Fibroblast of lung (primary cell): ENCODE measurements around the gene NLRC3. TPM values are rescaled to one million over a fixed set of nuclear protein-coding genes. Genes with fewer than 3 reads are reported as not detected.

Source experiments
- DNase-seq, 2 donors: peaks; one replicate each; pipeline versions ENCODE4 v3.0.0 to v3.0.0-alpha.2; 2010; ENCODE audit warnings: low read depth in 2 of 2
- H2AFZ ChIP-seq: 2 replicates; pipeline ENCODE4 v1.5.1; 2012; ENCODE audit warnings: low read length, control low read depth, inconsistent platforms
- H3K27ac ChIP-seq: 2 replicates; pipeline ENCODE4 v1.5.1; 2011; ENCODE audit warnings: low read length, control low read depth; ENCODE audit not compliant: insufficient read depth
- H3K27me3 ChIP-seq: 2 replicates; pipeline ENCODE4 v1.5.1; 2011; ENCODE audit warnings: mild to moderate bottlenecking, low read length; ENCODE audit not compliant: control insufficient read depth, insufficient read depth
- H3K36me3 ChIP-seq: 2 replicates; pipeline ENCODE4 v1.5.1; 2011; ENCODE audit warnings: low read length; ENCODE audit not compliant: control insufficient read depth, insufficient read depth
- H3K4me1 ChIP-seq: 2 replicates; pipeline ENCODE4 v1.5.1; 2011; ENCODE audit warnings: low read length; ENCODE audit not compliant: control insufficient read depth, insufficient read depth; ENCODE audit errors: extremely low read depth
- H3K4me2 ChIP-seq: 2 replicates; pipeline ENCODE4 v1.5.1; 2011; ENCODE audit warnings: low read length, control low read depth; ENCODE audit not compliant: insufficient read depth; ENCODE audit errors: extremely low read depth
- H3K4me3 ChIP-seq, 4 experiments: fragments of 200-600 bp in 1 of 4; sonication (generic) in 1 of 4; replicated peaks in 1 of 4; 2 replicates each; pipeline ENCODE4 v1.5.1; 2011 to 2016; ENCODE audit warnings: low read length in 4 of 4, low read depth in 3 of 4, mild to moderate bottlenecking in 3 of 4, control low read depth in 2 of 4, inconsistent platforms in 1 of 4, mixed read lengths in 1 of 4; ENCODE audit not compliant: insufficient read depth in 1 of 4; ENCODE audit errors: control extremely low read depth in 1 of 4
- H3K79me2 ChIP-seq: 2 replicates; pipeline ENCODE4 v1.5.1; 2012; ENCODE audit warnings: mild to moderate bottlenecking, low read length, inconsistent platforms; ENCODE audit not compliant: control insufficient read depth, insufficient read depth
- H3K9ac ChIP-seq: 2 replicates; pipeline ENCODE4 v1.5.1; 2011; ENCODE audit warnings: mild to moderate bottlenecking, low read length, control low read depth; ENCODE audit not compliant: insufficient read depth
- H3K9me3 ChIP-seq: 2 replicates; pipeline ENCODE4 v1.5.1; 2012; ENCODE audit warnings: low read depth, low read length; ENCODE audit not compliant: control insufficient read depth, insufficient read depth
- H4K20me1 ChIP-seq: 2 replicates; pipeline ENCODE4 v1.5.1; 2011; ENCODE audit warnings: low read length; ENCODE audit not compliant: control insufficient read depth, insufficient read depth; ENCODE audit errors: extremely low read depth
- EZH2 ChIP-seq: IDR thresholded peaks from 2 replicates; pipeline ENCODE4 v1.5.1; 2012; ENCODE audit warnings: low read length, control low read depth, mild to moderate bottlenecking; ENCODE audit errors: missing control alignments
- polyA plus RNA-seq, 2 donors: library from polyadenylated mRNA; depleted of rRNA in 1 of 2; stranded (reverse) in 1 of 2; unstranded in 1 of 2; fragments of >200 nt; gene quantifications; 2 replicates each; pipeline ENCODE4 v1.2.1, GENCODE V29; 2011 to 2012; ENCODE audit warnings: missing spikeins in 1 of 2
- total RNA-seq: library from RNA; depleted of rRNA; stranded (reverse); fragments of >200 nt; gene quantifications from 2 replicates; pipeline ENCODE4 v1.2.1, GENCODE V29; 2014
- TF ChIP-seq, protein P1 (sequence below), 2 donors: IDR thresholded peaks in 1 of 2; conservative IDR thresholded peaks in 1 of 2; 1 replicate in 1 of 2; 2 replicates in 1 of 2; pipeline ENCODE4 v1.5.1; 2011 to 2012; ENCODE audit warnings: low read length in 2 of 2, control low read depth in 1 of 2, inconsistent platforms in 1 of 2, low read depth in 1 of 2, mild to moderate bottlenecking in 1 of 2

The NLRC3 gene
- total and polyA plus RNA-seq, 2 donors (not counting 1 experiment from before 2014, with no cell fraction given) = 0.17 TPM; not detected in 1

DNA sequence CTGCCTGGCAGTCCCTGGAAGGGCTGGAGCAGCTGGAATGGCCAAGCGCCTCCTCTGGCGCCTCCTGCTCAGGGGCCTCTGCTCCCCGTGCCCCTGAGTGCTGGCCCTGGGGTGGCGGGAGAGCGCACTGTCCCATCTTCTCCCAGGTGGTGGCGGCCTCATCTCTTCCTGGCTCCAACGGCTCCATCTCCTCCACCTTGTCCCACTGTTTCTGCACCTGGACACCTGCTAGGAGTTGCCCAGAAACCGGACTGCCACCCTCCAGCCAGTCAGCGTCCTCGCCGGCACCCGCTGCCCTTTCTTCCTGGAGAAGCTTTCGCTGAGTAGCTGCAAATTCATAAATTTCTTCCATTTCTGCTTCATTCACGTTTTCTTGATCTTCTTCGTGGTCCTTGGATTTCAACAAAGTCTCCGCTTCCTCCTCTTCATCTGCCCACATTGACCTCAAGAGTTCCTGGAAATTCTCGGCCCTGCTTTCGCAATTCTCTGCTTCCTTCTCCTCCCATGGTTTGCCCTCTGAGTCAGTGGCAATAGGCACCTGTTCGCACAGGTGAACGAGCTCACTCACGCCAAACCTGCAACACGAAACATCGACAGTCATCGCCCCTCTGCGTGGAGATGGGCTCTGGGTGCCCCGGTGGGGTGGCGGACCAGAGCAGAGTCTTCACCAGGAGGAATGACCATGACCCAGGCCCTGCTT is 13.7 kb upstream of the NLRC3 start:
- Histone ChIP-seq H3K27ac (no peak overlapping the region), H3K4me1 (no peaks in the 10 kb centered on the region), H3K9ac (no peak overlapping the region), H3K9me3 (no peaks in the 10 kb centered on the region), H3K36me3 (peaks cover 2% of the 10 kb centered on the region), H3K4me2 (no peak overlapping the region), H2AFZ (no peak overlapping the region), H3K27me3 (no peaks in the 10 kb centered on the region), H3K4me3 (no peak overlapping the region), H4K20me1 (no peaks in the 10 kb centered on the region), H3K79me2 (no peaks in the 10 kb centered on the region)
- no peak for TF ChIP-seq EZH2
- TF ChIP-seq, protein P1, sequence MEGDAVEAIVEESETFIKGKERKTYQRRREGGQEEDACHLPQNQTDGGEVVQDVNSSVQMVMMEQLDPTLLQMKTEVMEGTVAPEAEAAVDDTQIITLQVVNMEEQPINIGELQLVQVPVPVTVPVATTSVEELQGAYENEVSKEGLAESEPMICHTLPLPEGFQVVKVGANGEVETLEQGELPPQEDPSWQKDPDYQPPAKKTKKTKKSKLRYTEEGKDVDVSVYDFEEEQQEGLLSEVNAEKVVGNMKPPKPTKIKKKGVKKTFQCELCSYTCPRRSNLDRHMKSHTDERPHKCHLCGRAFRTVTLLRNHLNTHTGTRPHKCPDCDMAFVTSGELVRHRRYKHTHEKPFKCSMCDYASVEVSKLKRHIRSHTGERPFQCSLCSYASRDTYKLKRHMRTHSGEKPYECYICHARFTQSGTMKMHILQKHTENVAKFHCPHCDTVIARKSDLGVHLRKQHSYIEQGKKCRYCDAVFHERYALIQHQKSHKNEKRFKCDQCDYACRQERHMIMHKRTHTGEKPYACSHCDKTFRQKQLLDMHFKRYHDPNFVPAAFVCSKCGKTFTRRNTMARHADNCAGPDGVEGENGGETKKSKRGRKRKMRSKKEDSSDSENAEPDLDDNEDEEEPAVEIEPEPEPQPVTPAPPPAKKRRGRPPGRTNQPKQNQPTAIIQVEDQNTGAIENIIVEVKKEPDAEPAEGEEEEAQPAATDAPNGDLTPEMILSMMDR (conservative IDR thresholded peaks at IDR 0.05 in 1 of 2, IDR thresholded peaks at IDR 0.05 in 1 of 2; ENCODE audit: low read depth in 1 of 2, low read length in 2 of 2) = no peak
- DNase-seq = no peak

DNA sequence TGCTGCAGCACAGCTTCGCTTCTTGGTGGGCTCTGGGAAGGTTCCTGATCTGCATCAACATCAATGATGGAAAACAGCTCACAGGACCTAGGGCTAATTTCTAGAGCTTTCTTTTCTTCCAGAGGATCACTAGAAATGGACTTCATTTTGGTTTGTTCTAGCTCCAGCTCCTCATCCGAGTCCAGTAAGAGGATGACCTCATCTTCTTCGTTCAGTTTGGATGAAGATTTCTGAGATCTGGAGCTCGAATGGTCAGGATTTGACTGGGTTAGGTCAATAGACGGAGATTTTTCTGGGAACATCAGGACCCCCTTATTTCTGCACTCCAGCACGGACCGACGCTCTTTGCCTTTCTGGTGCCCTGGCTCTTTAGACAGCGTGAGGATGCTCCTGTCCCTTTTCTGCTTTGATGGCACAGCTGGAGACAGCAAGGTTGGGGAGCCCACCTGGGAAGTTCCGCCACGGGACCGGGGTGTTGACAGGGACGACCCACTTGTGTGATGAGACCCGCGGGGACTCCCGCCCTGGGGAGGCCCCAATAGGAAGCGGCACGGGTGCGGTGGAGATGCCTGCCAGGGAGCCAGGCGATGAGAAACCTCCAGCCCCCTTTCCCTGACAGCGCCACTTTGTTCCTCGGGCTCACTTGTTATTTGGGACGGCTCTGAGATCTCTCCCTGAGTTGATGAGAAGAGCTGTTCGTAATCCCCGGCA is 12.9 kb upstream of the NLRC3 start:
- Histone ChIP-seq H3K27ac (no peak overlapping the region), H3K9ac (no peak overlapping the region), H3K4me2 (no peak overlapping the region), H2AFZ (no peak overlapping the region), H3K4me1 (no peaks in the 10 kb centered on the region), H3K4me3 (no peak overlapping the region), H3K79me2 (no peaks in the 10 kb centered on the region), H3K9me3 (no peaks in the 10 kb centered on the region), H3K27me3 (no peaks in the 10 kb centered on the region), H4K20me1 (no peaks in the 10 kb centered on the region), H3K36me3 (peaks cover 2% of the 10 kb centered on the region)
- TF ChIP-seq, protein P1 (conservative IDR thresholded peaks at IDR 0.05 in 1 of 2, IDR thresholded peaks at IDR 0.05 in 1 of 2; ENCODE audit: low read depth in 1 of 2, low read length in 2 of 2) = no peak
- no peak for TF ChIP-seq EZH2
- no peak for DNase-seq

DNA sequence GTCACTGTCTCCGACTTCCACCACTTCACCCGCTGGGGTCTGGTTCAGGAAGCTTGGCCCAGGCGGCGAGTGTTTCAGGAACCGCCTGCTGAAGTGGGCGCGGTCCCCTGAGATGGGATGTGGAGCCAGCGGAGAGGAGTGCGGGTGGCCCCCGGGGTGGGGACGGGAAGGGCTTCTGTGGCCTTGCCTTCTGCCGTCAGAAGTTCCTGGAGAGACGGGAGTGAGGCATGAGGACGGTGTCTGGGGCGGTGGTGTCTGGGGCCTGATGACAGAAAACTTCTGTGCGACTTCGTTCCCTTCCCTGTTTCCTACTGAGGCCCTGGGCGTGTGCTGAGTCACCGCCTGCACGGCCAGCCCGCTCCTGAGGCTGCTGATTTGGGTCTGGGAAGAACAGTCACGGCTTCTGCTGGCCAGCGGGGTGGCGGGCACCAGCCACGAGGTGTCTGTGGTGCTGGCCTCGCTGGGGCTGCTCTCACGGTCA is 12.3 kb upstream of the NLRC3 start:
- no peak for TF ChIP-seq EZH2
- TF ChIP-seq, protein P1 (conservative IDR thresholded peaks at IDR 0.05 in 1 of 2, IDR thresholded peaks at IDR 0.05 in 1 of 2; ENCODE audit: low read depth in 1 of 2, low read length in 2 of 2) = no peak
- Histone ChIP-seq H3K4me1 (no peaks in the 10 kb centered on the region), H3K4me3 (no peak overlapping the region), H3K36me3 (peaks cover 2% of the 10 kb centered on the region), H2AFZ (no peak overlapping the region), H3K27me3 (no peaks in the 10 kb centered on the region), H3K4me2 (no peak overlapping the region), H4K20me1 (no peaks in the 10 kb centered on the region), H3K27ac (no peak overlapping the region), H3K9ac (no peak overlapping the region), H3K79me2 (no peaks in the 10 kb centered on the region), H3K9me3 (no peaks in the 10 kb centered on the region)
- no peak for DNase-seq
